HAP-1 (cell line): Measurements from ENCODE around the gene PEPD.
"Not testable (repeated sequence)": the region's sequence is repeated elsewhere in the genome, so short reads cannot be mapped to it uniquely, and the experiment has no call there.

Source experiments
- DNase-seq, 2 experiments: peaks; one replicate each; pipeline ENCODE4 v3.0.0-alpha.2; 2016 to 2020; ENCODE audit warnings: low spot score in 2 of 2
- H3K27me3 ChIP-seq: fragments of 250-450 bp; sonication (Bioruptor Pico); 2 replicates; pipeline ENCODE4 v1.5.1; 2020; ENCODE audit warnings: low read depth, mild to moderate bottlenecking, moderate library complexity
- H3K36me3 ChIP-seq: fragments of 250-450 bp; sonication (Bioruptor Pico); replicated peaks from 2 replicates; pipeline ENCODE4 v1.5.1; 2020; ENCODE audit warnings: mild to moderate bottlenecking
- H3K4me1 ChIP-seq: fragments of 250-450 bp; sonication (Bioruptor Pico); 2 replicates; pipeline ENCODE4 v1.5.1; 2020; ENCODE audit warnings: mild to moderate bottlenecking
- H3K4me3 ChIP-seq: fragments of 250-450 bp; sonication (Bioruptor Pico); 2 replicates; pipeline ENCODE4 v1.5.1; 2020; ENCODE audit warnings: mild to moderate bottlenecking, moderate library complexity
- H3K9me3 ChIP-seq: fragments of 250-450 bp; sonication (Bioruptor Pico); 2 replicates; pipeline ENCODE4 v1.5.1; 2020; ENCODE audit warnings: mild to moderate bottlenecking, moderate library complexity
- in situ Hi-C: fragments of 300-500 bp; cut with MboI; formaldehyde crosslinking; loops from 3 replicates; pipeline ENCODE4 v1.14.3; 2020; ENCODE audit warnings: low sequenced_read_pairs, inconsistent platforms, mixed read lengths

Gene PEPD

DNA sequence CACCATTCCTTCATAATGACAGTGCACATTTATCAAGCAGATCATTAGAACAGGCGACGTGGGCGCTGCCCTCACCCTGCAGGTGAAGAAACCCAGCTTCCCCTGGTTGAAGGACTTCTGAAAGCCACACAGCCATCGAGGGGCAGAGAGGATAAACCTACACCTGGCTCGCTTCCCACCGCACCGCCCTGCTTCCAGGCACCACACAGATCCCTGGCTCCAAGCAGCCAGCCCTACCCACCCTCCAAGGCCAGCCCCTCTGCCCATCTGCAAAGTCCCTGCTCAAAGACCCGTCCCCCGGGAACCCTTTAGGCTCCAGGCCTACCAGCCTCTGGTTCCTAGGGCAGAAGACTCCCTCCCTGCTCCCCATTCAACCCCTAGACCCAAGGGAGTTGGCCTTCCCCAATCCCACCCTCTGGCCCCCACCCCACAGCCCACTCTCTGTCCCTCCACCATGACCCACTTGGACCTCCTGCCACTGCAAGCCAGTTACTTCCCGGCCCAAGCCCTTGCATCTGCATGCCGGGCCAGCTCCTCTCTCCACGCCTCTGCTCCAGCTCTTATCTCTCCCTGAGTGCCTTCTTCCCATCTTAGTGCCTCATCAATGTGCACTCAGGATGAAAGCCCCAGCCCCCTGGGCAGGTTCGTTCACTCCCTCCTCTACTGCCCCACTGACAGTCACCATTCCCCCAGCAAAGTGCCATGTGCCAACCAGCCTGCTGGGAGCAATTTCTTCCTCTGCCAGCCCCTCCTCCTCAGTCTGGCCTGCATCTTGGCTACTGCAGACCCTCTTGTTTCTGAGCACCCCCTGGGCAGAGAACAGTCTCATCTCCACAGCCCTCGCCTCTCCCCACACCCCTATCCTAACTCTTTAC lies 28.0 kb downstream of the PEPD start:
- Histone ChIP-seq H3K9me3 (no peaks in the 10 kb centered on the region), H3K4me3 (no peak overlapping the region), H3K4me1 (no peaks in the 10 kb centered on the region), H3K27me3 (no peaks in the 10 kb centered on the region), H3K36me3 (no peaks in the 10 kb centered on the region)
- DNase-seq = no peak
- in situ Hi-C loops = no loop called here

DNA sequence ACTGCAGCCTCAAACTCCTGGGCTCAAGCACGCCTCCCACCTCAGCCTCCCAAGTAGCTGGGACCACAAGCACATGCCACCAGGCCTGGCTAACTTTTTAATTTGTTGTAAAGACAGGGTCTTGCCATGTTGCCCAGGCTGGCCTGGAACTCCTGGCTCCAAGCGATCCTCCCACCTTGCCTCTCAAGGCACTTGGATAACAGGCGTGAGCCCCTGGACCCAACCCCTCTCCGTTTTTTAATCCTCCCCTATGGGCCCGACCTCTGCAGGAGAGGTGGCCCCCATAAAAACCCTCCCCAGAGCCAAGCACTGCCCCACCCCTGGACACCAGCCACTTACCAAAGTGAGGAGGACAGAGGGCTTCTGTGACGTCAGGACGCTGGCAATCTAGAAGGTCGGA lies 28.6 kb downstream of the PEPD start:
- no peak for DNase-seq
- H3K27me3 ChIP-seq = no peaks in the 10 kb centered on the region
- H3K9me3 ChIP-seq = no peaks in the 10 kb centered on the region
- no peaks in the 10 kb centered on the region for H3K36me3 ChIP-seq
- H3K4me1 ChIP-seq = no peaks in the 10 kb centered on the region
- no peak overlapping the region for H3K4me3 ChIP-seq
- in situ Hi-C loops = no loop called here

- in situ Hi-C loops = no loop called here
- DNase-seq = no peak
- no peaks in the 10 kb centered on the region for H3K27me3 ChIP-seq
- H3K9me3 ChIP-seq = no peaks in the 10 kb centered on the region
- no peaks in the 10 kb centered on the region for H3K36me3 ChIP-seq
- no peak overlapping the region for H3K4me3 ChIP-seq
- no peaks in the 10 kb centered on the region for H3K4me1 ChIP-seq
Measured at GRCh38 chr19:33492090-33492489, 29.5 kb downstream of the PEPD start.

DNA sequence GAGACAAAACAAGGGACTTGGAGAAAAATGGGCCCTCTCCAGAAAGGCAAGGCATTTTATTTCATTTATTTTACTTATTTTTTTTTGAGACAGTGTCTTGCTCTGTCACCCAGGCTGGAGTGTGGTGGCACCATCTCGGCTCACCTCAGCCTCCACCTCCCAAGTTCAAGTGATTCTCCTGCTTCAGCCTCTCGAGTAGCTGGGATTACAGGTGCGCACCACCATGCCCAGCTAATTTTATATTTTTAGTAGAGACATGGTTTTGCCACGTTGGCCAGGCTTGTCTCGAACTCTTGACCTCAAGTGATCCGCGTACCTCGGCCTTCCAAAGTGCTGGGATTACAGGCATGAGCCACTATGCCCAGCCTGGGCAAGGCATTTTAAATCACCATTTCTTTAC lies 31.0 kb downstream of the PEPD start:
- H3K4me1 ChIP-seq, H3K9me3 ChIP-seq, H3K36me3 ChIP-seq, in situ Hi-C loops, H3K4me3 ChIP-seq, DNase-seq, H3K27me3 ChIP-seq: not testable (repeated sequence)

DNA sequence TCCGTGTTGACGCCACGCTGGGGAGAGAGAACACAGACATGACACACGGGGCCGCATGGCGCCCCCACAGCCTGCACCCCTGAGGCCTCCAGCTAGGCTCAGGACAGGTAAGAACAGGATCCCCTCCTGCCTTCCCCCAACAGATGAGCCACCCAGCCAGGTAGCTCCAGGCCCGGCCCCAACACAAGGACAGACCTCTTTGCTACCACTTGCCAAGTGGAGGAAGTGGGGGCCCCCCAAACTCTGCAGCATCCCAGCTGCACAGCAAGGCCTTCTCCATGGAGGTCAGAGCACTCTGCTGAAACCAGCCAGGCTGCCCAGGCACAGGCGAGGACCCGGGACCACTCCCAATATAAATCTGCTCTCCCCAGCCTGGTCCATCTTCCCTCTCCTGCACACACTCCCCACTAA lies 31.5 kb downstream of the PEPD start:
- no peaks in the 10 kb centered on the region for H3K9me3 ChIP-seq
- no peaks in the 10 kb centered on the region for H3K27me3 ChIP-seq
- no peak for DNase-seq
- no peak overlapping the region for H3K4me3 ChIP-seq
- in situ Hi-C loops = no loop called here
- H3K4me1 ChIP-seq = no peaks in the 10 kb centered on the region
- H3K36me3 ChIP-seq = no peaks in the 10 kb centered on the region

GRCh38 chr19:33488826-33489225 lies 32.8 kb downstream of the PEPD start:
- Histone ChIP-seq H3K4me1 (no peaks in the 10 kb centered on the region), H3K27me3 (no peaks in the 10 kb centered on the region), H3K36me3 (no peaks in the 10 kb centered on the region), H3K9me3 (no peaks in the 10 kb centered on the region), H3K4me3 (no peak overlapping the region)
- DNase-seq = no peak
- in situ Hi-C loops = no loop called here

DNA sequence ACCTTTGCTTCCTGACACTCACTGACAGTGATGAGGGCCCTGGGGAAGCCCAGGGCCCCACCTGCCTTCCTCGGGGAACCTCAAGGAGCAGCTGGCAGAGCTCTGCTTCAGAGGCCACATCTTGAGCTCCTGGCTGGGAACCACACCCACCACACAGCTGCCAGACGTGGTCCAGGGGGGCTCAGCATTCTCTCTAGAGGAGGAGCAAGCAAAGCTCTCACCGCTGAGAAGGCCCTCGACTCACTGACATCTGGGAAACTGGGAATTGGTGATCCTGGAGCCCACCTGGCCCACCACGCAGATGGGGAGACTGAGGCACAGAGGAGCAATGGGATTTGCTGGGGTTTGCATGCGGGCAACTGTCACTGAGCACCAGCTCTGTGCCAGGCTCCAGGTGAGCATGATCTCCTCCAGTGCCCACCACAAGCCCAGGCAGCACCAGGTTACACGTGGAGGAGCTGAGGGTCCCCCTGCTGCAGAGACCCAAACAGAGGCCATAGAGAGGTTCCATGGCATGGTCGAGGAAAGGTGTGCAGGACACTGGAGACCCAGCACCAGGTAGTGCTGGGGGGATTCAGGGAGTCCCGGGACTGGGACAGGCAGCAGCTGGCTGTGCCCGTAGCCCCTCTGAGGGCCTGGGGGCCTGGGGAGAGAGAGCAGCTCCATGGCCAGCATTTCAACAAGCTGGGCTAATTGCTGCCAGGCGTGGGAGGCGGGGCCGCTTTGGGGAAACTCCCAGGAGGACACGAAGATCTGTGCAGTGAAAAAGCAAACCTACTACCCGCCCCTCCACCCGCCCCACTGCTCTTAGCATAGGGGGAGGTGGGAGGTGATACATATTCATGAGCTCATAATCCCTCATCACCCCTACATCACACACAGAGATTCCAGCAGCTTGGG lies 33.4 kb downstream of the PEPD start:
- H3K36me3 ChIP-seq = no peaks in the 10 kb centered on the region
- in situ Hi-C loops = no loop called here
- H3K27me3 ChIP-seq = no peaks in the 10 kb centered on the region
- H3K4me3 ChIP-seq = no peak overlapping the region
- no peak for DNase-seq
- H3K9me3 ChIP-seq = no peaks in the 10 kb centered on the region
- H3K4me1 ChIP-seq = no peaks in the 10 kb centered on the region

DNA sequence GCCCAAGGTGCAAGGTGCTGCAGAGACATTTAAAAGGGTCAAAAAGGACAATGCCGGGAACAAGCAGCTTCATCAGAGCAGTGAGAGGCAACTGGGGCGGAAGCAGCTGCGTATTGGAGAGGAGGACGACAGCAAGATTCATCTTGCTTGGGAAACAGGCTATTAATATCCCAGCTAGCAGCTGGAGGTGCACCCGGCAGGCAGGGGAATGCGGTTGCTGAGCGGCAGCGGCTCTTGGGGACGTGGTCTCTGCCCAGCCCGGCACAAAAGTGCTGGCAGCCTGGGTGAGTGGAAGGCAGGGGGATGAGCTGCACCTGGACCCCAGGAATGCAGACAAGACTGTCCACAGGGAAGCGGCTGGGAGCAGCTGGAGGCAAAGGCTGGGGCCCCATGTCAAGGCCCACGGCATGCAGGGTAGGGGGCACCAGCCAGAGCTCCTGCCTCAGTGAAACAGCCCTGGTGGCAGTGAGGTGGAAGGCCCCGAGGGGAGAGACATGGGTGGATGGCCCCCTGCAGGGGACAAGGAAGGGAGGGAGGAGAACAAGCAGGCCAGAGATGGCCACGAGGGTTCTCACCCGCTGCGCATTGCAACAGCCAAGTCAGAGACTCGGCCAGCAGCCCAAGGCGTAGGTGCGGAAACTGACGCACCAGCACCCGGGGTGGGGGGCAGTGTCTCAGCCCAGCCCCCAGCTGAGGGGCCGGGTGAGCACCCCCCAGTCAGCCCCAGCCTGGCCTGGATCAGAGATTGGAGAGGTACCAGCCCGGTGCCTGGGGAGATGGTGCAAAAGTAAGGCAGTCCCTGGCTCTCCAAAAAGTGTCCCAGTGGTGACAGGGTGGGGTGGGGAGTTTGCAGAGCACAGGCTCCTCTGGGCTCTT lies 34.4 kb downstream of the PEPD start:
- no peak overlapping the region for H3K4me3 ChIP-seq
- no peaks in the 10 kb centered on the region for H3K36me3 ChIP-seq
- in situ Hi-C loops = no loop called here
- DNase-seq = no peak
- H3K27me3 ChIP-seq = no peaks in the 10 kb centered on the region
- H3K9me3 ChIP-seq = no peaks in the 10 kb centered on the region
- H3K4me1 ChIP-seq = no peaks in the 10 kb centered on the region

- Histone ChIP-seq H3K4me1 (no peaks in the 10 kb centered on the region), H3K36me3 (no peaks in the 10 kb centered on the region), H3K4me3 (no peak overlapping the region), H3K27me3 (no peaks in the 10 kb centered on the region), H3K9me3 (no peaks in the 10 kb centered on the region)
- no peak for DNase-seq
- in situ Hi-C loops = no loop called here
Measured at GRCh38 chr19:33486407-33486806, 35.2 kb downstream of the PEPD start.

- no peak for DNase-seq
- H3K4me1 ChIP-seq = no peaks in the 10 kb centered on the region
- H3K9me3 ChIP-seq = no peaks in the 10 kb centered on the region
- no peak overlapping the region for H3K4me3 ChIP-seq
- H3K27me3 ChIP-seq = no peaks in the 10 kb centered on the region
- in situ Hi-C loops = no loop called here
- H3K36me3 ChIP-seq = no peaks in the 10 kb centered on the region
Measured at GRCh38 chr19:33484226-33484774, 37.3 kb downstream of the PEPD start.

DNA sequence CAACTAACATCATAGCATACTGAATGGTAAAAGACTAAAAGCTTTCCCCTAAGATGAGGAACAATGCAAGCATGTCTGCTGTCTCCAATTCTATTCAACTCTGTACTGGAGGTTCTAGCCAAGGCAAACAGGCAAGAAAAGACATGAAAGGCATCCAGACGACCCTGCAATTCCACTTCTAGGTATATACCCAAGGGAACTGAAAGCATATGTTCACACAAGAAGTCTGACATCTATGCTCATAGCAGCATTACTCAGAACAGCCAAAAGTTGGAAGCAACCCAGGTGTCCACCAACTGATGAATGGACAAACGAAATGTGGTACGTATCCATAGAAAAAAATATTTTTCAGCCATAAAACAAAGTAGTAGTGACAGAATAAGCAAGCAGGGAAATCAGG lies 39.1 kb downstream of the PEPD start:
- Histone ChIP-seq H3K4me1 (no peaks in the 10 kb centered on the region), H3K36me3 (peaks cover 3% of the 10 kb centered on the region; the same call in 1 of the 2 replicates), H3K9me3 (no peaks in the 10 kb centered on the region), H3K27me3 (no peaks in the 10 kb centered on the region), H3K4me3 (no peak overlapping the region)
- no peak for DNase-seq
- in situ Hi-C loops = no loop called here

GRCh38 chr19:33481863-33482262 lies 39.7 kb downstream of the PEPD start:
- in situ Hi-C loops = no loop called here
- Histone ChIP-seq H3K27me3 (no peaks in the 10 kb centered on the region), H3K9me3 (no peaks in the 10 kb centered on the region), H3K4me1 (no peaks in the 10 kb centered on the region), H3K4me3 (no peak overlapping the region), H3K36me3 (peaks cover 3% of the 10 kb centered on the region; the same call in 1 of the 2 replicates)
- DNase-seq = no peak

DNA sequence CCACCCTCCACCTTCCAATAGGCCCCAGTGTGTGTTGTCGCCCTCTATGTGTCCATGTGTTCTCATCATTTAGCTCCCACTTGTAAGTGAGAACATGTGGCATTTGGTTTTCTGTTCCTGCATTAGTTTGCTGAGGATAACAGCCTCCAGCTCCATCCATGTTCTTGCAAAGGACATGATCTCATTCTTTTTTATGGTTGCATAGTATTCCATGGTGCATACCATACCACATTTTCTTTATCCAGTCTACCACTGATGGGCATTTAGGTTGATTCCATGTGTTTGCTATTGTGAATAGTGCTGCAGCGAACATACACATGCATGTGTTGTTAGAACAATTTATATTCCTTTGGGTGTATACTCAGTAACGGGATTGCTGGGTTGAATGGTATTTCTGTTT lies 42.0 kb downstream of the PEPD start:
- H3K27me3 ChIP-seq, H3K4me3 ChIP-seq, H3K36me3 ChIP-seq, DNase-seq, in situ Hi-C loops, H3K4me1 ChIP-seq, H3K9me3 ChIP-seq: not testable (repeated sequence)
